GM12875 (cell line): Measurements from ENCODE around the gene ACE.

Experiments
- H3K4me3 ChIP-seq: one replicate; pipeline ENCODE4 v1.5.1; 2011; ENCODE audit warnings: low read depth, low read length, control low read depth
- CTCF ChIP-seq: IDR thresholded peaks from 2 replicates; pipeline ENCODE4 v1.5.1; 2011; ENCODE audit warnings: low read depth, mild to moderate bottlenecking, control low read depth, inconsistent platforms, low read length, moderate library complexity, borderline replicate concordance; ENCODE audit not compliant: insufficient read depth

The ACE gene

DNA sequence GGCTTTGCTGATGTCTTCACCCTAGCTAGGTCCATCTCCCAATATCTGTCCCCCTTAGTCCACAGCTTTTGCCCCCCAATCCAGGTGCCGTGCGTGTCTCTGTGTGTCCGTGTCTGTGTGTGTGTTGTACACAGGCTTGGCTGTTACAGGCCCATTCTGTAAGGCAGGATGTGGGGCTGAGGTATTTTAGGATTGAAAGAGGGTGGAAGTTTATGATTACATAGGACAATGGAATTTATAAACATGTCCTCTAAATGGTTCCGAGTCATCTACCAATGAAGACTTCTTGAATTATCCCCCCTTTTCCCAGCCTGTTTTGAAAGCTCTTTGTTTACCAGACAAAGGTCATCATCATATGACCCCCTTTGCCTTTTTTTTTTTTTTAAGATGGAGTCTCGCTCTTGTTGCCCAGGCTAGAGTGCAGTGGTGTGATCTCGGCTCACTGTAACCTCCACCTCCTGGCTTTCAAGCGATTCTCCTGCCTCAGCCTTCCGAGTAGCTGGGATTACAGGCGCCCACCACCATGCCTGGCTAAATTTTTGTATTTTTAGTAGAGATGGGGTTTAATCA, 21.9 kb downstream of the ACE start:
- H3K4me3 ChIP-seq: no peak overlapping the region
- TF ChIP-seq CTCF: no peak

- no peak overlapping the region for H3K4me3 ChIP-seq
- TF ChIP-seq CTCF: no peak
Measured at GRCh38 chr17:63500543-63501390, 23.9 kb downstream of the ACE start.

GRCh38 chr17:63503341-63503705, 26.5 kb downstream of the ACE start:
- H3K4me3 ChIP-seq: no peak overlapping the region

DNA sequence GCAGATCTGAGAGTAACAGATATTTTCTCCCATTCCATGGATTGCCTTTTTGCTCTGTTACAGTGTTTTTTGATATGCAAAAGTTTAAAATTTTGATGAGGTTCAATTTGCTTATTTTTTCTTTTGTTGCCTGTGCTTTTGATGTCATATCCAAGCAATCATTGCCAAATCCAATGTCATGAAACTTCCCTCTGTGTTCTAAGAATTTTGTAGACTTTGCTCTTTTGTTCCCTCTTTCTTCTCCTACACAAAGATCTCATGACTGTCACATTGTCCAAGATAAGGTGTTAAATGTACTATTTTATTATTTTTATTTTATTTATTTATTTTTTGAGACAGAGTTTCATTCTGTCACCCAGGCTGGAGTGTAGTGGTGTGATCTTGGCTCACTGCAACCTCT, 27.4 kb downstream of the ACE start:
- H3K4me3 ChIP-seq: no peak overlapping the region
- no peak for TF ChIP-seq CTCF

More at GRCh38 chr17:63503341-63503705, 26.5 kb downstream of the ACE start:
- no peak for TF ChIP-seq CTCF

- H3K4me3 ChIP-seq: no peak overlapping the region
- no peak for TF ChIP-seq CTCF
Measured at GRCh38 chr17:63505341-63505740, 28.5 kb downstream of the ACE start.

GRCh38 chr17:63506627-63507026, 29.8 kb downstream of the ACE start:
- no peak overlapping the region for H3K4me3 ChIP-seq
- no peak for TF ChIP-seq CTCF

- H3K4me3 ChIP-seq: no peak overlapping the region
Measured at GRCh38 chr17:63511331-63511730, 34.5 kb downstream of the ACE start.

More at GRCh38 chr17:63511331-63511730, 34.5 kb downstream of the ACE start:
- no peak for TF ChIP-seq CTCF
